ENCODE results near the gene ANKDD1B.

Gene ANKDD1B

DNA sequence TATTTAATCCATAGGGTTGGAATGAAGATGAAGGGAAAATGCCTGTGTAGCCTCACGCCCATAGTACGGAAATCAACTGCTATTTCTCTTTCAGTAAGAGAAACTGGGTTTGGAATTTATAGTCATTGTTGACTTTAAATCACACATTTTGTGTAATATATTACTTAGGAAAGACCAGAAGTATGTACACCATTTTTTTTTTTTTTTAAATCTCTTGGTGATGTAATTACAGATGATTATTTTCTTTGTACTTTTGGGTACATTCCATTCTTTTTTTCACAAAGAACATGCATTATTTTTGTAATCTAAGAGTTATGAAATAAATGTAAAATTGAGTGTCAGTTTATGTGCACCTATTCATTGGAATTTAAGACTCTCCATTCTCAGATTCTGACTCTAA is 60.3 kb downstream of the ANKDD1B start:
- no peak overlapping the region for H3K4me3 ChIP-seq (ENCODE audit: low read depth, low read length)
- TF ChIP-seq, protein P1, sequence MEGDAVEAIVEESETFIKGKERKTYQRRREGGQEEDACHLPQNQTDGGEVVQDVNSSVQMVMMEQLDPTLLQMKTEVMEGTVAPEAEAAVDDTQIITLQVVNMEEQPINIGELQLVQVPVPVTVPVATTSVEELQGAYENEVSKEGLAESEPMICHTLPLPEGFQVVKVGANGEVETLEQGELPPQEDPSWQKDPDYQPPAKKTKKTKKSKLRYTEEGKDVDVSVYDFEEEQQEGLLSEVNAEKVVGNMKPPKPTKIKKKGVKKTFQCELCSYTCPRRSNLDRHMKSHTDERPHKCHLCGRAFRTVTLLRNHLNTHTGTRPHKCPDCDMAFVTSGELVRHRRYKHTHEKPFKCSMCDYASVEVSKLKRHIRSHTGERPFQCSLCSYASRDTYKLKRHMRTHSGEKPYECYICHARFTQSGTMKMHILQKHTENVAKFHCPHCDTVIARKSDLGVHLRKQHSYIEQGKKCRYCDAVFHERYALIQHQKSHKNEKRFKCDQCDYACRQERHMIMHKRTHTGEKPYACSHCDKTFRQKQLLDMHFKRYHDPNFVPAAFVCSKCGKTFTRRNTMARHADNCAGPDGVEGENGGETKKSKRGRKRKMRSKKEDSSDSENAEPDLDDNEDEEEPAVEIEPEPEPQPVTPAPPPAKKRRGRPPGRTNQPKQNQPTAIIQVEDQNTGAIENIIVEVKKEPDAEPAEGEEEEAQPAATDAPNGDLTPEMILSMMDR (IDR thresholded peaks at IDR 0.05; ENCODE audit: low read depth, low read length): no peak
- in situ Hi-C loops (cut with HindIII; ENCODE audit: low sequenced_read_pairs): no loop called here
- DNase-seq (ENCODE audit: low read depth, low spot score): no peak

DNA sequence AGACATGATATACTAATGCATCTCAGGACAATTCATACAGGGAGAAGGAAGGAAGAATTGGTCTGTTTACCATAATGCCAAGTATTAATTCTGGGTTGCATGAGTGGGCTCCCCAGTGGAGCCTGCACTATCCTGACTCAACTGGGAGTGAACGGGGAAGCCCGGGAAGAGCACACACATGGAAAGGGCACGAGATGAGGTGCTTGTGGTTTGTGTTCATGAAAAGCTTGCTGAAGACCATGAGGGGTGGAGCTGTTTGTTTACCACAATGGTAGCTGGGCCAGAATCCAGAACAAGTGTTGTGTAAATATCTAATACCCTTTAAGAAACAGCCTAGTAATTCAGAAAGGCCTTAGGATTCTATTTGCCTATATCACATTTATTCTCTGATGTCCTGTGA is 61.4 kb downstream of the ANKDD1B start:
- TF ChIP-seq, protein P1 (IDR thresholded peaks at IDR 0.05; ENCODE audit: low read depth, low read length): no peak
- no peak for DNase-seq (ENCODE audit: low read depth, low spot score)
- H3K4me3 ChIP-seq (ENCODE audit: low read depth, low read length): no peak overlapping the region
- in situ Hi-C loops (cut with HindIII; ENCODE audit: low sequenced_read_pairs): no loop called here

DNA sequence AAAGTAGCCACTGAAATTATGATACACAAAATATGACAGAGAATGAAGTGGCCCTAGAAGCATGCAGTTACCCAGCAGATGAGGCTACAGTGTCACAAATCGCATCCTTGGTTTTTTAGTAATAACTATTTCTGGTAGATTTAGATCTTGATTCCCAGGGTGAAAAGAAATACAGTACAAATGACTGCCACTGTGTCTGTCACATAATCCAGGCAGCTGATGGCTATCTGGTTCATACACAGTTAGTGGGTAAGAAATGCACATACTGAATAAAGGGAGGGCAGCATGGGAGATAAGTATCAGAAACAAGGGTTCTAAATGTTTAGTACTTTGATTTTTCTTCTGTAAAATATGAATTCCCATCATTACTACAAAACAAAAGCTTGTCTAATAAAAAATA is 64.5 kb downstream of the ANKDD1B start:
- in situ Hi-C loops (cut with HindIII; ENCODE audit: low sequenced_read_pairs): no loop called here
- TF ChIP-seq, protein P1 (IDR thresholded peaks at IDR 0.05; ENCODE audit: low read depth, low read length): no peak
- no peak overlapping the region for H3K4me3 ChIP-seq (ENCODE audit: low read depth, low read length)
- DNase-seq (ENCODE audit: low read depth, low spot score): no peak

DNA sequence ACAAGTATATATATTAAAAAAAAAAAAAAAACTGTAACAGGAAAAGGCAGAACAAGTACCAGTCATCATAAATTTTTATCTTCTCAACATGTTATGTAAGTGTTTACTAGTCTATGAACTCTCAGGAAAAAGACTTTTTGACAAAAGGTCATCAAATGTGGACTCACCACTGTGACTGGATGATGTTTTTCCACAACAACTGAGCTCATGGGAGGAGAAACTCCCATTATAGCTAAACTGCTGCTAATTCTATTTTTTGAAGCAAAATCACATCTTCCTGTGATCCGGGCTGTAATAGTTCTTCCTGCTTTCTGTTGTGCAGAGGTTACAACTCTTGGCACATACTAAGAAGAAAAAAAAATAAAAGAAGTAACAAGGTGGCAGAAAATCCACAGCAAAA is 66.4 kb downstream of the ANKDD1B start:
- in situ Hi-C loops (cut with HindIII; ENCODE audit: low sequenced_read_pairs): no loop called here
- no peak overlapping the region for H3K4me3 ChIP-seq (ENCODE audit: low read depth, low read length)
- TF ChIP-seq, protein P1 (IDR thresholded peaks at IDR 0.05; ENCODE audit: low read depth, low read length): no peak
- DNase-seq (ENCODE audit: low read depth, low spot score): no peak

DNA sequence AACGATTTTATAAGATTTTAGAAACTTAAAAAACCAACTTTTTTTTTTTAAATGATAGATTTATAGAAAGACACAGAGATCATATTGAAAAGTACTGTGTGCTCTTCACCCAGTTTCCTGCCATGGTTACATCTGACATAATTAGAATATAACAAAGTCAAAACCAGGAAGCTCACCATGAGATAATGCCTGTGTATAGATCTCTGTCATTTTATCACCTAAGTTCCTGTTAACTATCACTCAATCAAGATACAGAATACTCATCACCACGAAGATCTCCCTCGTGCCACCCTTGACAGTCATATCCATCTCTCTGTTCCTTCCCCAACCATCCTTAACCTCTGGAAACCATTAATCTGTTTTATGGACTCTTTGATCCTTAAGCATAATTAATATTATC is 66.9 kb downstream of the ANKDD1B start:
- in situ Hi-C loops (cut with HindIII; ENCODE audit: low sequenced_read_pairs): no loop called here
- DNase-seq (ENCODE audit: low read depth, low spot score): no peak
- TF ChIP-seq, protein P1 (IDR thresholded peaks at IDR 0.05; ENCODE audit: low read depth, low read length): no peak
- H3K4me3 ChIP-seq (ENCODE audit: low read depth, low read length): no peak overlapping the region

DNA sequence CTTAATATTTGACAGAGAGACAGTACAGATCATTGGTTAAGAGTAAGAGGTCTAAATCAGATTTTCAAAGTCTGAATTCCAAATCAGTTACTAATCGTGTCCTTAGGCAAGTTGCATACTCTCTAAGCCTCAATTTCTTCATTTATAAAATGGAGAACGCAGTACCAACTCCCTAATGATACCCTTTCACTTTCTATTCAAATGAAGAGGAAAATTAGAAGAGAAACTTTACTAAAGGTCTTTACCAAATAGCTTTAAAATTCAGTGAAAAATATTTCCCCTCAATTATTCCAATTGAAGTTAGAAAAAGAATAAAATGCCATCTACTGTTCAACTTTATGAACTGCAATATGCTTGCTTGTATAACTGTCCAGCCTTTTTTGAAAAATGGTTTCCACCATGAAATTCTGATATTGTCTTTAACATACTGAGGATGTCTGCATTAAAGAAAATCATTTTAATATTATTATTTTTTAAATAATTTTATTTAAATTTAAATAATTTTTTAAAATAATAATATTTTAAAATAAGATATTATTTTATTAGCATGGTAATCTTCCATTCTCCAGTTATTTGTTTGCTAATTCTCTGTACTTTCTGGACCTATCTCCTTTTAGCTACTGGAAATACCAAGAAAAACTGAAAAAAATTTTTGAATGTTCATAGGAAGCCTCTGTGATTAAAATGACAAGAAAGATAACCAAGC is 70.0 kb downstream of the ANKDD1B start:
- in situ Hi-C loops (cut with HindIII; ENCODE audit: low sequenced_read_pairs): no loop called here

More for the DNA sequence above, 70.0 kb downstream of the ANKDD1B start:
- TF ChIP-seq, protein P1 (IDR thresholded peaks at IDR 0.05; ENCODE audit: low read depth, low read length): peak; percentile 58
- no peak overlapping the region for H3K4me3 ChIP-seq (ENCODE audit: low read depth, low read length)
- peak; percentile 52 for DNase-seq (ENCODE audit: low read depth, low spot score)

All from astrocyte of the spinal cord (primary cell).